GM23248 (cell line): ENCODE data around the gene SCG5. TPM values are rescaled to one million over a fixed set of nuclear protein-coding genes. Genes with fewer than 3 reads are reported as not detected.

Source experiments
- DNase-seq: peaks from one replicate; pipeline ENCODE4 v3.0.0-alpha.2; 2015
- H2AFZ ChIP-seq: fragments of 200-600 bp; sonication (generic); 2 replicates; pipeline ENCODE4 v1.6.1; 2016; ENCODE audit warnings: antibody characterized with exemption
- H3F3A ChIP-seq: fragments of 200-600 bp; sonication (generic); 2 replicates; pipeline ENCODE4 v1.6.1; 2016; ENCODE audit warnings: mild to moderate bottlenecking, antibody characterized with exemption, mixed run types; ENCODE audit not compliant: insufficient read depth
- H3K27ac ChIP-seq: fragments of 200-600 bp; sonication (generic); 2 replicates; pipeline ENCODE4 v1.5.1; 2016; ENCODE audit warnings: mild to moderate bottlenecking
- H3K27me3 ChIP-seq: fragments of 200-600 bp; sonication (generic); replicated peaks from 2 replicates; pipeline ENCODE4 v1.6.1; 2016; ENCODE audit warnings: mild to moderate bottlenecking; ENCODE audit not compliant: insufficient read depth
- H3K36me3 ChIP-seq: fragments of 200-600 bp; sonication (generic); 2 replicates; pipeline ENCODE4 v1.6.1; 2016; ENCODE audit warnings: low read depth, mild to moderate bottlenecking
- H3K4me1 ChIP-seq: fragments of 200-600 bp; sonication (generic); 2 replicates; pipeline ENCODE4 v1.6.1; 2016; ENCODE audit warnings: mild to moderate bottlenecking; ENCODE audit not compliant: insufficient read depth
- H3K4me2 ChIP-seq: fragments of 200-600 bp; sonication (generic); one replicate; pipeline ENCODE4 v1.6.1; 2016; ENCODE audit warnings: mild to moderate bottlenecking; ENCODE audit not compliant: unreplicated experiment
- H3K4me3 ChIP-seq: fragments of 200-600 bp; sonication (generic); 2 replicates; pipeline ENCODE4 v1.5.1; 2016; ENCODE audit warnings: mild to moderate bottlenecking
- H3K79me2 ChIP-seq: fragments of 200-600 bp; sonication (generic); 2 replicates; pipeline ENCODE4 v1.6.1; 2016; ENCODE audit warnings: mild to moderate bottlenecking; ENCODE audit not compliant: insufficient read depth
- H3K9ac ChIP-seq: fragments of 200-600 bp; sonication (generic); 2 replicates; pipeline ENCODE4 v1.6.1; 2016; ENCODE audit warnings: mild to moderate bottlenecking
- H3K9me2 ChIP-seq: fragments of 200-600 bp; sonication (generic); 2 replicates; pipeline ENCODE4 v1.6.1; 2016; ENCODE audit warnings: mixed run types, mild to moderate bottlenecking, moderate library complexity; ENCODE audit not compliant: insufficient read depth
- H3K9me3 ChIP-seq: fragments of 200-600 bp; sonication (generic); one replicate; pipeline ENCODE4 v1.6.1; 2017; ENCODE audit warnings: low read depth
- H4K20me1 ChIP-seq: fragments of 200-600 bp; sonication (generic); 2 replicates; pipeline ENCODE4 v1.6.0; 2016; ENCODE audit not compliant: insufficient read depth
- EZH2 ChIP-seq: fragments of 200-600 bp; sonication (generic); IDR thresholded peaks from 2 replicates; pipeline ENCODE4 v1.6.1; 2018; ENCODE audit warnings: antibody characterized with exemption, mild to moderate bottlenecking; ENCODE audit not compliant: insufficient read depth, poor library complexity, severe bottlenecking
- EZH2phosphoT487 ChIP-seq: fragments of 200-600 bp; sonication (generic); IDR thresholded peaks from 2 replicates; pipeline ENCODE4 v1.6.1; 2018; ENCODE audit warnings: antibody characterized with exemption, moderate library complexity, mild to moderate bottlenecking, low read depth; ENCODE audit not compliant: insufficient read depth
- WGBS, 2 experiments: methylation state at CpG; one replicate each; pipeline ENCODE4 v1.1.6; 2015 to 2017; ENCODE audit warnings: low lambda C conversion rate in 2 of 2, low coverage in 1 of 2; ENCODE audit errors: missing lambda C conversion rate in 2 of 2; 5-methylcytosine and 5-hydroxymethylcytosine counted together
- in situ Hi-C: fragments of 300-500 bp; cut with MboI; formaldehyde crosslinking; loops from 2 replicates; pipeline ENCODE4 v1.15.0; 2020
- polyA plus RNA-seq: library from polyadenylated mRNA; unstranded; fragments of >200 nt; fragmentation: Nextera tagmentation; extraction: Ambion mirVana; gene quantifications from 2 replicates; pipeline ENCODE4 v1.2.1, GENCODE V29; 2016
- total RNA-seq: library from RNA; depleted of rRNA; stranded (reverse); fragments of >200 nt; shearing (Covaris generic); gene quantifications from 2 replicates; pipeline ENCODE4 v1.2.3, GENCODE V29; 2014

SCG5 gene
- total and polyA plus RNA-seq, 2 experiments from 2014 or later: 16.2 to 19.5 TPM

DNA sequence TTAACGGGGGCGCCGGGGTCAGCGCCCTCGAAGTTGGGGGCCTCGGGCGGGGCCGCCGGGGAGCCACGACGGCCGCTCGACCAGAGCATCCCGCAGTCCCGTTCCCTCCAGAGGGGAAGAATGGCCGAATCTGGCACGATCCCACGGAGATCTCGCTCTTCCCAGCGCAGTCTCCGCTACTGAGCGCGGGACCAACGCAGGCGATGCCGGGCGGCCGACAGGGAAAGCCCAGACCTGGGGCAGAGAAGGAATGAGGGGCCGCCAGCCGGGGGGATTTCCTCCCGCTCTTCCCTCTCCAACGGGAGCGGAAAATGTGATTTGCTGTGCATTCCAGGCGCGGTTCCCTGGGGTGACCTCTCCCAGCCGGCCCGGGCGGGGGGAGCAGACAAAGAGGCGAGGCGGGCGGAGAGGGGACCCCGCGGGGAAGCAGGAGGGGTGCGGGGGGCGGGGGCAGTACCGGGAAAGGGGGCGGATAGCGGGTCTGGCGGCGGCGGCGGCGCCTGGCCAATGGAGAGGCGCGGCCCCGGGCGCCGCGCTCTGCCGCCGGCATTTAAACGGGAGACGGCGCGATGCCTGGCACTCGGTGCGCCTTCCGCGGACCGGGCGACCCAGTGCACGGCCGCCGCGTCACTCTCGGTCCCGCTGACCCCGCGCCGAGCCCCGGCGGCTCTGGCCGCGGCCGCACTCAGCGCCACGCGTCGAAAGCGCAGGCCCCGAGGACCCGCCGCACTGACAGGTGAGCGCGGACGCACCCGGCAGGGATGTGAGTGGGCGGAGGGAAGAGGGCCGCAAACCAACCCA lies 76.1 kb downstream of the SCG5 start, which contains the start of gene GREM1:
TSS of gene GREM1 (plus strand) at position 579 of the 801 bp plus-strand sequence. CDS start 12,687 bp downstream, outside the sequence.
- Histone ChIP-seq H3K36me3 (peaks cover 21% of the 10 kb centered on the region; the same call in 1 of the 2 replicates), H3F3A (peaks cover 68% of the 10 kb centered on the region), H3K27ac (peak within 1 kb of the TSS; percentile 84), H3K27me3 (no peaks in the 10 kb centered on the region), H3K4me1 (peaks cover 36% of the 10 kb centered on the region), H3K4me3 (peak within 1 kb of the TSS; percentile 93), H3K79me2 (peaks cover 48% of the 10 kb centered on the region), H3K4me2 (peak within 1 kb of the TSS; percentile 90), H4K20me1 (no peaks in the 10 kb centered on the region), H3K9ac (peak within 1 kb of the TSS; percentile 96), H3K9me2 (no peaks in the 10 kb centered on the region), H2AFZ (peak within 1 kb of the TSS; percentile 54), H3K9me3 (no peaks in the 10 kb centered on the region)
- peak; percentile 84 for DNase-seq
- WGBS, 2 experiments: 1 to 2% methylated on average over 54 to 94 of the region's 99 CpGs
- TF ChIP-seq EZH2phosphoT487: no peak
- in situ Hi-C loops: loop anchor here (5.0 kb wide), 1 partner anchor 45 kb away; no protein-coding TSS in a partner anchor

- no peaks in the 10 kb centered on the region for H4K20me1 ChIP-seq
- WGBS, 2 experiments: 1% methylated on average over 54 to 60 of the region's 60 CpGs
- peak overlapping the region; percentile 90 for H3K4me2 ChIP-seq
- in situ Hi-C loops: loop anchor here (5.0 kb wide), 1 partner anchor 46 kb away; no protein-coding TSS in a partner anchor
- no peaks in the 10 kb centered on the region for H3K27me3 ChIP-seq
- H3K9me2 ChIP-seq: no peaks in the 10 kb centered on the region
- peaks cover 24% of the 10 kb centered on the region; the same call in 1 of the 2 replicates for H3K36me3 ChIP-seq
- TF ChIP-seq EZH2 (no peak), EZH2phosphoT487 (no peak)
- H2AFZ ChIP-seq: no peak overlapping the region
- DNase-seq: peak; percentile 74
- peak overlapping the region; percentile 96 for H3K9ac ChIP-seq
- peak overlapping the region; percentile 84 for H3K27ac ChIP-seq
- H3K4me1 ChIP-seq: peaks cover 37% of the 10 kb centered on the region
- H3K9me3 ChIP-seq: no peaks in the 10 kb centered on the region
- peak overlapping the region; percentile 93 for H3K4me3 ChIP-seq
- H3F3A ChIP-seq: peaks cover 75% of the 10 kb centered on the region
- H3K79me2 ChIP-seq: peaks cover 55% of the 10 kb centered on the region
Measured at GRCh38 chr15:32718227-32718820, 76.8 kb downstream of the SCG5 start.

DNA sequence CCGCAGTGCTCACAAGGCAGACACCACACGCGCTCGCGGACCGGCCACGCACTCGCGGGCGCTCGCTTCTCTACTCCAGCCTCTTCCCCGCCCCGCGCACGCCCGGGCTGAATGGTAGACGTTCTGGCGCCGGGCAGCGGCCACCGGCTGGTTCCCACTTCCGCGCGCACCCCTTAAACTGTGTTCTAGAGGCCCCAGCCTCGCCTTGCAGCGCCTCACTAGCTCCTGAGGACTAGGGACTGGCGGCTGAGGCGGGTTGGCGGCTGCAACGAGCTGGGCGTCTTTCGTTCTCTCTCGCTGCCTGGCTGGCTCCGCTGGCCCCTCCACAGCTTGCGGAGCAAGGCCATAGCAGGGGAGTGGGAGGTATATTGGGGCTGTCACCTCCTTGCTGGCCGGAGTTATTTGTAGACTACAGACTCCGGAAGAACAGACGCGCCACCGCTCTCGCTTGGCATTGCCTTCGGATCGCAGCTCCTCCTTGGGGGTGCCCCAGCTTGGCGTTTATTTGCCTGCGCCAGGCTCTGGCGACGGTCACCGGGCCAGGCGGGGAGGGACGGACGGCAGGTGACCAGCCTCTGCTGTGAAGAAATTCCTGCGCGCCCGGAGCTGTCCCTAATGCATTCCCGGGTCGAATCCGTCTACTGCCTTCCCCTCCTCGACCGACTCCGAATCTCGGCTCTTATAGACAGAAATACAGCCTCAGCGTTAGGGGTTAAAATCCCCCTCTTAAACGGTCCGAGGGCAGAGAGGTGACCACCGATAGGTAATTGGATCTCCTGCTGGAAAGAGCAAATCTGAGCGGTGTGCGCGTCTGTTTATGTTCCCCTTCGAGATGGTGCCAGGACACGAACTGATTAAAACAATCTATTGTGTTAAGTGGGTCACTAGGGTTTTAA lies 77.6 kb downstream of the SCG5 start:
- 0 to 2% methylated on average over 50 to 70 of the region's 70 CpGs for WGBS, 2 experiments
- in situ Hi-C loops: loop anchor here (5.0 kb wide), 1 partner anchor 47 kb away; no protein-coding TSS in a partner anchor
- Histone ChIP-seq H3K4me2 (peak overlapping the region; percentile 90), H3K4me1 (peaks cover 37% of the 10 kb centered on the region), H3K4me3 (peak overlapping the region; percentile 93), H4K20me1 (no peaks in the 10 kb centered on the region), H3K9me3 (no peaks in the 10 kb centered on the region), H3K79me2 (peaks cover 62% of the 10 kb centered on the region), H3F3A (peaks cover 77% of the 10 kb centered on the region), H3K27me3 (no peaks in the 10 kb centered on the region), H3K9me2 (no peaks in the 10 kb centered on the region), H3K36me3 (peaks cover 31% of the 10 kb centered on the region), H3K9ac (peak overlapping the region; percentile 96), H3K27ac (peak overlapping the region; percentile 84), H2AFZ (no peak overlapping the region)
- TF ChIP-seq EZH2 (no peak), EZH2phosphoT487 (no peak)
- peak; percentile 75 for DNase-seq

DNA sequence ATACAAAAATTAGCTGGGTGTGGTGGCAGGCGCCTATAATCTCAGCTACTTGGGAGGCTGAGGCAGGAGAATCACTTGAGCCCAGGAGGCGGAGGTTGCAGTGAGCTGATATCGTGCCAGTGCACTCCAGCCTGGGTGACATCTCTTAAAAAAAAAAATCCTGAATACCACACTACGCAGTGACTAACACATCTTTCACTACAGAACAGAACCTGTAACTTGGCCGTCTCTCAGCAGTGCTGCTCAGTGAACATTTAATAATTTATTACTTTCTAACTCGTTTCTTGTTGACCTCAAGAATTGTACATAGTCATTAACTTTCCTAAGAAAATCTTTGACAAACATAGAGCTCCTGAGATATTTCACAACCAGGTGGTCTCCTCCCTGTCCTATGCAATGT lies 80.1 kb downstream of the SCG5 start:
- peak; percentile 81 for DNase-seq
- Histone ChIP-seq H3F3A (peaks cover 81% of the 10 kb centered on the region), H3K9ac (peak overlapping the region; percentile 96), H3K9me2 (no peaks in the 10 kb centered on the region), H3K4me2 (peak overlapping the region; percentile 90), H3K27ac (peak overlapping the region; percentile 84), H3K4me3 (peak overlapping the region; percentile 93), H3K79me2 (peaks cover 87% of the 10 kb centered on the region), H3K4me1 (peaks cover 26% of the 10 kb centered on the region), H2AFZ (no peak overlapping the region), H4K20me1 (no peaks in the 10 kb centered on the region), H3K36me3 (peaks cover 37% of the 10 kb centered on the region), H3K9me3 (no peaks in the 10 kb centered on the region), H3K27me3 (no peaks in the 10 kb centered on the region)
- in situ Hi-C loops: no loop called here
- TF ChIP-seq EZH2: no peak
- no peak for TF ChIP-seq EZH2phosphoT487
- 33 to 47% methylated on average over 6 of the region's 6 CpGs for WGBS, 2 experiments
